ENCODE data around the gene KMT2D. TPM values are rescaled to one million over a fixed set of nuclear protein-coding genes. Genes with fewer than 3 reads are reported as not detected.

Gene KMT2D
- polyA plus RNA-seq, 1 experiment, result 9.7 TPM

- Histone ChIP-seq H3K4me3 (ENCODE audit: low read depth, low read length) (no peak overlapping the region), H3K27me3 (ENCODE audit: control insufficient read depth, insufficient read depth, low read length) (no peaks in the 10 kb centered on the region), H3K36me3 (ENCODE audit: control insufficient read depth, insufficient read depth, low read length) (peaks cover 69% of the 10 kb centered on the region)
- no peak for TF ChIP-seq CTCF (IDR thresholded peaks at IDR 0.05; ENCODE audit: insufficient read depth, low read depth, low read length)
- ChIA-PET POLR2A (no interaction called here), CTCF (interaction anchor here (0.7 to 6.6 kb wide), 5 partner anchors 12 to 36 kb away, joined by 3 to 33 read pairs (median 3); no protein-coding TSS in a partner anchor)
- no peak for DNase-seq (ENCODE audit: low read depth)
Observed at GRCh38 chr12:49032679-49033447, 27.7 kb downstream of the KMT2D start.

GRCh38 chr12:49032276-49032675, 28.3 kb downstream of the KMT2D start:
- Histone ChIP-seq H3K4me3 (ENCODE audit: low read depth, low read length) (no peak overlapping the region), H3K27me3 (ENCODE audit: control insufficient read depth, insufficient read depth, low read length) (no peaks in the 10 kb centered on the region), H3K36me3 (ENCODE audit: control insufficient read depth, insufficient read depth, low read length) (peaks cover 69% of the 10 kb centered on the region)
- POLR2A ChIA-PET, result no interaction called here
- no peak for TF ChIP-seq CTCF (IDR thresholded peaks at IDR 0.05; ENCODE audit: insufficient read depth, low read depth, low read length)
- CTCF ChIA-PET, result interaction anchor here (0.9 to 6.6 kb wide), 2 partner anchors 13 to 16 kb away, joined by 3 to 33 read pairs; no protein-coding TSS in a partner anchor
- DNase-seq (ENCODE audit: low read depth), result no peak

- TF ChIP-seq CTCF (IDR thresholded peaks at IDR 0.05; ENCODE audit: insufficient read depth, low read depth, low read length), result no peak
- Histone ChIP-seq H3K4me3 (ENCODE audit: low read depth, low read length) (no peak overlapping the region), H3K36me3 (ENCODE audit: control insufficient read depth, insufficient read depth, low read length) (peaks cover 67% of the 10 kb centered on the region), H3K27me3 (ENCODE audit: control insufficient read depth, insufficient read depth, low read length) (no peaks in the 10 kb centered on the region)
- POLR2A ChIA-PET, result no interaction called here
- no peak for DNase-seq (ENCODE audit: low read depth)
- CTCF ChIA-PET, result interaction anchor here (1.2 to 6.6 kb wide), 3 partner anchors 12 to 15 kb away, joined by 3 to 33 read pairs (median 3); no protein-coding TSS in a partner anchor
Observed at GRCh38 chr12:49031573-49032161, 28.9 kb downstream of the KMT2D start.

GRCh38 chr12:49030714-49031572, 29.7 kb downstream of the KMT2D start:
- Histone ChIP-seq H3K27me3 (ENCODE audit: control insufficient read depth, insufficient read depth, low read length) (no peaks in the 10 kb centered on the region), H3K36me3 (ENCODE audit: control insufficient read depth, insufficient read depth, low read length) (peaks cover 74% of the 10 kb centered on the region), H3K4me3 (ENCODE audit: low read depth, low read length) (no peak overlapping the region)
- POLR2A ChIA-PET, result no interaction called here
- no peak for TF ChIP-seq CTCF (IDR thresholded peaks at IDR 0.05; ENCODE audit: insufficient read depth, low read depth, low read length)
- CTCF ChIA-PET, result interaction anchor here (0.9 to 6.6 kb wide), 8 partner anchors 8 to 68 kb away, joined by 3 to 33 read pairs (median 4); no protein-coding TSS in a partner anchor
- DNase-seq (ENCODE audit: low read depth), result no peak
